A549 (cell line): ENCODE results near the gene DCAF4.

Source experiments
- CBX8 ChIP-seq: fragments of 200-600 bp; sonication (generic); IDR thresholded peaks from 2 replicates; pipeline ENCODE4 v1.6.1; 2016
- CHD4 ChIP-seq: fragments of 200-600 bp; sonication (generic); IDR thresholded peaks from 2 replicates; pipeline ENCODE4 v1.6.1; 2016; ENCODE audit warnings: antibody characterized with exemption, mild to moderate bottlenecking, borderline replicate concordance
- ESRRA ChIP-seq: fragments of 150-350 bp; IDR thresholded peaks from 2 replicates; pipeline ENCODE4 v1.6.1; 2014; ENCODE audit warnings: mild to moderate bottlenecking, low read length, borderline replicate concordance
- JUN ChIP-seq, 2 experiments: fragments of >200 bp; sonication (Bioruptor Twin); formaldehyde crosslinking; IDR thresholded peaks; 2 replicates in 1 of 2; 3 replicates in 1 of 2; pipeline ENCODE4 v1.6.1; 2016 to 2017
- KDM1A ChIP-seq: fragments of 200-600 bp; sonication (generic); IDR thresholded peaks from 2 replicates; pipeline ENCODE4 v1.6.1; 2016; ENCODE audit warnings: low read depth, mild to moderate bottlenecking
- NFE2L2 ChIP-seq: fragments of 150-350 bp; conservative IDR thresholded peaks from 2 replicates; pipeline ENCODE4 v1.6.1; 2014; ENCODE audit warnings: low read length
- POLR2A ChIP-seq: IDR thresholded peaks from 2 replicates; pipeline ENCODE4 v1.6.1; 2012; ENCODE audit warnings: mild to moderate bottlenecking, low read length
- RAD21 ChIP-seq, 2 experiments: fragments of >200 bp in 1 of 2; sonication (Bioruptor Twin) in 1 of 2; formaldehyde crosslinking in 1 of 2; IDR thresholded peaks in 1 of 2; conservative IDR thresholded peaks in 1 of 2; 2 replicates in 1 of 2; 3 replicates in 1 of 2; pipeline ENCODE4 v1.6.1; 2012 to 2018; ENCODE audit warnings: inconsistent platforms in 1 of 2
- RFX5 ChIP-seq: fragments of 450-650 bp; IDR thresholded peaks from 2 replicates; pipeline ENCODE4 v1.7.1; 2014; ENCODE audit warnings: antibody characterized with exemption, mild to moderate bottlenecking, moderate library complexity
- ZFP36 ChIP-seq: fragments of 450-650 bp; IDR thresholded peaks from 2 replicates; pipeline ENCODE4 v1.6.1; 2014; ENCODE audit warnings: borderline replicate concordance; ENCODE audit not compliant: partially characterized antibody
- TF ChIP-seq, protein P1 (sequence below): fragments of >200 bp; sonication (Bioruptor Twin); formaldehyde crosslinking; IDR thresholded peaks from 3 replicates; pipeline ENCODE4 v1.5.1; 2016

DNA sequence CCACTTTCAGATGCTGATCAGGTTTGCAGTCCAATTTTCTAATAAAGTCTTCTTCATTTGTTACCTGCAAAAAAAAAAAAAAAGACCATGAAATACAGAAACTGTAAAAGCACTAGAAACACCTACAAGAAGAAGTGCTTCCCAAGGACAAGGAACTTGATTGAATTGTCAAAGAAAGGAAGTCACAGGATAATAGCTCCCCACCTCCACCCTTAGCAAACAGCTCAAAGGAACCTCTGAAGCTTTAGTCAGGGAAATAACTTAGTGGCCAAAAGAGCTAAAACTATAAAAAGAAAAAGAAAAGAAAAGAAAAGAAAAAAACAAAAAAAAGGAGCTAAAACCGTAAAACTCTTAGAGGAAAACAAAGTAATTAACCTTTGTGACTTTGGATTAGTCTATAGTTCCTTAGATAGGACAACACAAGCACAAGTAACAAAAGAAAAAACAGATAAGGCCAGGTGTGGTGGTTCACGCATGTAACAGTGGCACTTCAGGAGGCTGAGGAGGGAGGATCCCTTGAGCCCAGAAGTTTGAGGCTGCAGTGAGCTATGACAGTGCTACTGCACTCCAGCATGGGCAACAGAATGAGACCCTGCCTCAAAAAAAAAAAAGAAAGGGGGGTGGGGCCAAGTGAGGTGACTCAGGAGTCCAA lies 72.1 kb downstream of the DCAF4 start:
- TF ChIP-seq POLR2A = no peak
- TF ChIP-seq CHD4 = no peak
- no peak for TF ChIP-seq RFX5
- TF ChIP-seq JUN (IDR thresholded peaks at IDR 0.05) = no peak
- TF ChIP-seq, protein P1, sequence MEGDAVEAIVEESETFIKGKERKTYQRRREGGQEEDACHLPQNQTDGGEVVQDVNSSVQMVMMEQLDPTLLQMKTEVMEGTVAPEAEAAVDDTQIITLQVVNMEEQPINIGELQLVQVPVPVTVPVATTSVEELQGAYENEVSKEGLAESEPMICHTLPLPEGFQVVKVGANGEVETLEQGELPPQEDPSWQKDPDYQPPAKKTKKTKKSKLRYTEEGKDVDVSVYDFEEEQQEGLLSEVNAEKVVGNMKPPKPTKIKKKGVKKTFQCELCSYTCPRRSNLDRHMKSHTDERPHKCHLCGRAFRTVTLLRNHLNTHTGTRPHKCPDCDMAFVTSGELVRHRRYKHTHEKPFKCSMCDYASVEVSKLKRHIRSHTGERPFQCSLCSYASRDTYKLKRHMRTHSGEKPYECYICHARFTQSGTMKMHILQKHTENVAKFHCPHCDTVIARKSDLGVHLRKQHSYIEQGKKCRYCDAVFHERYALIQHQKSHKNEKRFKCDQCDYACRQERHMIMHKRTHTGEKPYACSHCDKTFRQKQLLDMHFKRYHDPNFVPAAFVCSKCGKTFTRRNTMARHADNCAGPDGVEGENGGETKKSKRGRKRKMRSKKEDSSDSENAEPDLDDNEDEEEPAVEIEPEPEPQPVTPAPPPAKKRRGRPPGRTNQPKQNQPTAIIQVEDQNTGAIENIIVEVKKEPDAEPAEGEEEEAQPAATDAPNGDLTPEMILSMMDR = no peak
- no peak for TF ChIP-seq RAD21 (conservative IDR thresholded peaks at IDR 0.05 in 1 of 2, IDR thresholded peaks at IDR 0.05 in 1 of 2)
- TF ChIP-seq ESRRA = no peak
- TF ChIP-seq NFE2L2 = no peak
- no peak for TF ChIP-seq KDM1A
- TF ChIP-seq ZFP36 = no peak
- no peak for TF ChIP-seq CBX8
